HepG2 (cell line): Measurements from ENCODE around the gene PLRG1. TPM values are rescaled to one million over a fixed set of nuclear protein-coding genes. Genes with fewer than 3 reads are reported as not detected.

Source experiments
- ATF7-NPFF ChIP-seq: sonication (generic); formaldehyde crosslinking; IDR thresholded peaks from 2 replicates; pipeline ENCODE4 v1.8.1; 2023; ENCODE audit warnings: mild to moderate bottlenecking, low read depth, missing genetic modification reagents, moderate library complexity
- ETV5 ChIP-seq: IDR thresholded peaks from 2 replicates; pipeline ENCODE4 v1.6.1; 2018; ENCODE audit warnings: missing biosample characterization, missing genetic modification reagents, inconsistent platforms, borderline replicate concordance
- GATAD1 ChIP-seq: IDR thresholded peaks from 2 replicates; pipeline ENCODE4 v1.6.1; 2016; ENCODE audit warnings: missing genetic modification reagents, missing compliant biosample characterization
- GATAD2A ChIP-seq: IDR thresholded peaks from 2 replicates; pipeline ENCODE4 v1.6.1; 2016
- HNRNPH1 ChIP-seq: fragments of 200-400 bp; formaldehyde crosslinking; optimal IDR thresholded peaks from 2 replicates; pipeline ENCODE3; 2017; ENCODE audit warnings: mild to moderate bottlenecking, low read depth, low read length
- JARID2 ChIP-seq: sonication (generic); formaldehyde crosslinking; IDR thresholded peaks from 2 replicates; pipeline ENCODE4 v1.8.1; 2023; ENCODE audit warnings: missing genetic modification reagents, inconsistent platforms; ENCODE audit not compliant: insufficient replicate concordance
- JUNB ChIP-seq: sonication (generic); formaldehyde crosslinking; IDR thresholded peaks from 2 replicates; pipeline ENCODE4 v1.8.0; 2022; ENCODE audit warnings: missing genetic modification reagents, mild to moderate bottlenecking, borderline replicate concordance
- REPIN1 ChIP-seq: sonication (generic); formaldehyde crosslinking; IDR thresholded peaks from 2 replicates; pipeline ENCODE4 v1.8.0; 2022; ENCODE audit warnings: missing genetic modification reagents, low read depth, mild to moderate bottlenecking, borderline replicate concordance
- RXRB ChIP-seq: IDR thresholded peaks from 2 replicates; pipeline ENCODE4 v1.6.1; 2016; ENCODE audit warnings: borderline replicate concordance, missing genetic modification reagents, missing compliant biosample characterization
- SIX4 ChIP-seq: sonication (generic); formaldehyde crosslinking; IDR thresholded peaks from 2 replicates; pipeline ENCODE4 v1.4.0; 2020; ENCODE audit warnings: missing genetic modification reagents
- ZNF432 ChIP-seq: sonication (generic); formaldehyde crosslinking; IDR thresholded peaks from 2 replicates; pipeline ENCODE4 v1.5.0; 2020; ENCODE audit warnings: missing genetic modification reagents, mild to moderate bottlenecking, borderline replicate concordance
- ZNF569 ChIP-seq: sonication (generic); formaldehyde crosslinking; IDR thresholded peaks from 2 replicates; pipeline ENCODE4 v1.5.0; 2020; ENCODE audit warnings: mild to moderate bottlenecking, missing genetic modification reagents, moderate library complexity, borderline replicate concordance
- polyA plus RNA-seq, 8 experiments: library from polyadenylated mRNA; depleted of rRNA in 3 of 8; stranded (reverse) in 7 of 8; unstranded in 1 of 8; fragments of >200 nt; fragmentation: Illumina TruSeq in 4 of 8; extraction: Trizol in 4 of 8; gene quantifications; 2 replicates each; pipeline versions ENCODE4 v1.2.1 to v1.2.3, GENCODE V29; 2011 to 2016; ENCODE audit warnings: low read depth in 4 of 8, missing spikeins in 1 of 8, mixed read lengths in 1 of 8; ENCODE audit not compliant: insufficient read depth in 1 of 8
- total RNA-seq, 5 experiments: library from RNA; depleted of rRNA; stranded (reverse); fragments of >200 nt; fragmentation: Illumina TruSeq; extraction: Trizol; gene quantifications; 2 replicates each; pipeline ENCODE4 v1.2.3, GENCODE V29; 2016; ENCODE audit warnings: low read depth in 1 of 5
- TF ChIP-seq, protein P1 (sequence below): sonication (generic); formaldehyde crosslinking; IDR thresholded peaks from 2 replicates; pipeline ENCODE4 v1.4.0; 2020; ENCODE audit warnings: low read depth, missing genetic modification reagents
- TF ChIP-seq, protein P2 (sequence below): IDR thresholded peaks from 2 replicates; pipeline ENCODE4 v1.6.1; 2016
- TF ChIP-seq, protein P3 (sequence below): sonication (generic); formaldehyde crosslinking; IDR thresholded peaks from 2 replicates; pipeline ENCODE4 v1.4.0; 2020; ENCODE audit warnings: missing genetic modification reagents, borderline replicate concordance
- TF ChIP-seq, protein P4 (sequence below): sonication (generic); formaldehyde crosslinking; IDR thresholded peaks from 2 replicates; pipeline ENCODE4 v1.5.1; 2020; ENCODE audit warnings: mild to moderate bottlenecking, moderate library complexity, missing genetic modification reagents
- TF ChIP-seq, protein P5 (sequence below): sonication (generic); formaldehyde crosslinking; IDR thresholded peaks from 2 replicates; pipeline ENCODE4 v1.8.1; 2023; ENCODE audit warnings: mild to moderate bottlenecking, inconsistent platforms, moderate library complexity, missing genetic modification reagents, borderline replicate concordance

PLRG1 gene
- total and polyA plus RNA-seq, 2 of the 13 experiments (the other 11 are each of a cell fraction or from before 2014, with no cell fraction given), result 77.3 to 110 TPM

DNA sequence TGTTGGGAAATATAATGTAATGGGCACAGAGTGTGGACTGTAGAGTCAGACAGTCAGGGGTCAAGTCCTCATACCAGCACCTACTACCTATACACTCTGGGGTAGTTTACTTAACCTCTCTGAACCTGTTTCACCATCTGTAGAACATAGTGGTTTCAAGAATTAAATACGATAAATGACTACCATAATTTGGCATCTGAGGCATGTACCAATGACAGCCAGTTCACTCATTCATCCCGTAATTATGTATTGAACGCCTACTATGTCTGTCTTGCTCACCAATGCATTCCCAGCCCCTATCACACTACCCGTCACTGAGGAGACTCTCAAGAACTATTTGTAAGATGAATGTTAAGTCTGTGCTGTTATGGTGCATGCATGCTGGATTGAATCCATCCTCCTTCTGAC, 10.6 kb upstream of the PLRG1 start (continued):
- TF ChIP-seq, protein P1, sequence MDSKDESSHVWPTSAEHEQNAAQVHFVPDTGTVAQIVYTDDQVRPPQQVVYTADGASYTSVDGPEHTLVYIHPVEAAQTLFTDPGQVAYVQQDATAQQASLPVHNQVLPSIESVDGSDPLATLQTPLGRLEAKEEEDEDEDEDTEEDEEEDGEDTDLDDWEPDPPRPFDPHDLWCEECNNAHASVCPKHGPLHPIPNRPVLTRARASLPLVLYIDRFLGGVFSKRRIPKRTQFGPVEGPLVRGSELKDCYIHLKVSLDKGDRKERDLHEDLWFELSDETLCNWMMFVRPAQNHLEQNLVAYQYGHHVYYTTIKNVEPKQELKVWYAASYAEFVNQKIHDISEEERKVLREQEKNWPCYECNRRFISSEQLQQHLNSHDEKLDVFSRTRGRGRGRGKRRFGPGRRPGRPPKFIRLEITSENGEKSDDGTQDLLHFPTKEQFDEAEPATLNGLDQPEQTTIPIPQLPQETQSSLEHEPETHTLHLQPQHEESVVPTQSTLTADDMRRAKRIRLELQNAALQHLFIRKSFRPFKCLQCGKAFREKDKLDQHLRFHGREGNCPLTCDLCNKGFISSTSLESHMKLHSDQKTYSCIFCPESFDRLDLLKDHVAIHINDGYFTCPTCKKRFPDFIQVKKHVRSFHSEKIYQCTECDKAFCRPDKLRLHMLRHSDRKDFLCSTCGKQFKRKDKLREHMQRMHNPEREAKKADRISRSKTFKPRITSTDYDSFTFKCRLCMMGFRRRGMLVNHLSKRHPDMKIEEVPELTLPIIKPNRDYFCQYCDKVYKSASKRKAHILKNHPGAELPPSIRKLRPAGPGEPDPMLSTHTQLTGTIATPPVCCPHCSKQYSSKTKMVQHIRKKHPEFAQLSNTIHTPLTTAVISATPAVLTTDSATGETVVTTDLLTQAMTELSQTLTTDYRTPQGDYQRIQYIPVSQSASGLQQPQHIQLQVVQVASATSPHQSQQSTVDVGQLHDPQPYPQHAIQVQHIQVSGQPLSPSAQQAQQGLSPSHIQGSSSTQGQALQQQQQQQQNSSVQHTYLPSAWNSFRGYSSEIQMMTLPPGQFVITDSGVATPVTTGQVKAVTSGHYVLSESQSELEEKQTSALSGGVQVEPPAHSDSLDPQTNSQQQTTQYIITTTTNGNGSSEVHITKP, result 0 out of 2 replicates have a peak, but pooled peaks have one; percentile 36
- TF ChIP-seq ZNF569 (CRISPR knock-in tag), result no peak
- TF ChIP-seq, protein P2, sequence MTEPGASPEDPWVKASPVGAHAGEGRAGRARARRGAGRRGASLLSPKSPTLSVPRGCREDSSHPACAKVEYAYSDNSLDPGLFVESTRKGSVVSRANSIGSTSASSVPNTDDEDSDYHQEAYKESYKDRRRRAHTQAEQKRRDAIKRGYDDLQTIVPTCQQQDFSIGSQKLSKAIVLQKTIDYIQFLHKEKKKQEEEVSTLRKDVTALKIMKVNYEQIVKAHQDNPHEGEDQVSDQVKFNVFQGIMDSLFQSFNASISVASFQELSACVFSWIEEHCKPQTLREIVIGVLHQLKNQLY (CRISPR knock-in tag), result no peak
- no peak for TF ChIP-seq HNRNPH1
- peak; percentile 76 for TF ChIP-seq GATAD2A (CRISPR knock-in tag)
- TF ChIP-seq GATAD1, result peak; percentile 14; the same call in 1 of the 2 replicates
- TF ChIP-seq JARID2 (CRISPR knock-in tag), result no peak
- TF ChIP-seq JUNB (CRISPR knock-in tag), result peak; percentile 78; the same call in 1 of the 2 replicates
- no peak for TF ChIP-seq ZNF432 (CRISPR knock-in tag)
- TF ChIP-seq, protein P3, sequence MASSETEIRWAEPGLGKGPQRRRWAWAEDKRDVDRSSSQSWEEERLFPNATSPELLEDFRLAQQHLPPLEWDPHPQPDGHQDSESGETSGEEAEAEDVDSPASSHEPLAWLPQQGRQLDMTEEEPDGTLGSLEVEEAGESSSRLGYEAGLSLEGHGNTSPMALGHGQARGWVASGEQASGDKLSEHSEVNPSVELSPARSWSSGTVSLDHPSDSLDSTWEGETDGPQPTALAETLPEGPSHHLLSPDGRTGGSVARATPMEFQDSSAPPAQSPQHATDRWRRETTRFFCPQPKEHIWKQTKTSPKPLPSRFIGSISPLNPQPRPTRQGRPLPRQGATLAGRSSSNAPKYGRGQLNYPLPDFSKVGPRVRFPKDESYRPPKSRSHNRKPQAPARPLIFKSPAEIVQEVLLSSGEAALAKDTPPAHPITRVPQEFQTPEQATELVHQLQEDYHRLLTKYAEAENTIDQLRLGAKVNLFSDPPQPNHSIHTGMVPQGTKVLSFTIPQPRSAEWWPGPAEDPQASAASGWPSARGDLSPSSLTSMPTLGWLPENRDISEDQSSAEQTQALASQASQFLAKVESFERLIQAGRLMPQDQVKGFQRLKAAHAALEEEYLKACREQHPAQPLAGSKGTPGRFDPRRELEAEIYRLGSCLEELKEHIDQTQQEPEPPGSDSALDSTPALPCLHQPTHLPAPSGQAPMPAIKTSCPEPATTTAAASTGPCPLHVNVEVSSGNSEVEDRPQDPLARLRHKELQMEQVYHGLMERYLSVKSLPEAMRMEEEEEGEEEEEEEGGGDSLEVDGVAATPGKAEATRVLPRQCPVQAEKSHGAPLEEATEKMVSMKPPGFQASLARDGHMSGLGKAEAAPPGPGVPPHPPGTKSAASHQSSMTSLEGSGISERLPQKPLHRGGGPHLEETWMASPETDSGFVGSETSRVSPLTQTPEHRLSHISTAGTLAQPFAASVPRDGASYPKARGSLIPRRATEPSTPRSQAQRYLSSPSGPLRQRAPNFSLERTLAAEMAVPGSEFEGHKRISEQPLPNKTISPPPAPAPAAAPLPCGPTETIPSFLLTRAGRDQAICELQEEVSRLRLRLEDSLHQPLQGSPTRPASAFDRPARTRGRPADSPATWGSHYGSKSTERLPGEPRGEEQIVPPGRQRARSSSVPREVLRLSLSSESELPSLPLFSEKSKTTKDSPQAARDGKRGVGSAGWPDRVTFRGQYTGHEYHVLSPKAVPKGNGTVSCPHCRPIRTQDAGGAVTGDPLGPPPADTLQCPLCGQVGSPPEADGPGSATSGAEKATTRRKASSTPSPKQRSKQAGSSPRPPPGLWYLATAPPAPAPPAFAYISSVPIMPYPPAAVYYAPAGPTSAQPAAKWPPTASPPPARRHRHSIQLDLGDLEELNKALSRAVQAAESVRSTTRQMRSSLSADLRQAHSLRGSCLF (CRISPR knock-in tag), result no peak
- TF ChIP-seq, protein P4, sequence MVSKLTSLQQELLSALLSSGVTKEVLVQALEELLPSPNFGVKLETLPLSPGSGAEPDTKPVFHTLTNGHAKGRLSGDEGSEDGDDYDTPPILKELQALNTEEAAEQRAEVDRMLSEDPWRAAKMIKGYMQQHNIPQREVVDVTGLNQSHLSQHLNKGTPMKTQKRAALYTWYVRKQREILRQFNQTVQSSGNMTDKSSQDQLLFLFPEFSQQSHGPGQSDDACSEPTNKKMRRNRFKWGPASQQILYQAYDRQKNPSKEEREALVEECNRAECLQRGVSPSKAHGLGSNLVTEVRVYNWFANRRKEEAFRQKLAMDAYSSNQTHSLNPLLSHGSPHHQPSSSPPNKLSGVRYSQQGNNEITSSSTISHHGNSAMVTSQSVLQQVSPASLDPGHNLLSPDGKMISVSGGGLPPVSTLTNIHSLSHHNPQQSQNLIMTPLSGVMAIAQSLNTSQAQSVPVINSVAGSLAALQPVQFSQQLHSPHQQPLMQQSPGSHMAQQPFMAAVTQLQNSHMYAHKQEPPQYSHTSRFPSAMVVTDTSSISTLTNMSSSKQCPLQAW (CRISPR knock-in tag), result no peak
- TF ChIP-seq ETV5 (CRISPR knock-in tag), result no peak; the same call in 1 of the 2 replicates
- no peak for TF ChIP-seq REPIN1 (CRISPR knock-in tag)
- peak; percentile 84 for TF ChIP-seq RXRB (CRISPR knock-in tag)
- no peak for TF ChIP-seq ATF7-NPFF (CRISPR knock-in tag)
- TF ChIP-seq SIX4 (CRISPR knock-in tag), result no peak
- TF ChIP-seq, protein P5, sequence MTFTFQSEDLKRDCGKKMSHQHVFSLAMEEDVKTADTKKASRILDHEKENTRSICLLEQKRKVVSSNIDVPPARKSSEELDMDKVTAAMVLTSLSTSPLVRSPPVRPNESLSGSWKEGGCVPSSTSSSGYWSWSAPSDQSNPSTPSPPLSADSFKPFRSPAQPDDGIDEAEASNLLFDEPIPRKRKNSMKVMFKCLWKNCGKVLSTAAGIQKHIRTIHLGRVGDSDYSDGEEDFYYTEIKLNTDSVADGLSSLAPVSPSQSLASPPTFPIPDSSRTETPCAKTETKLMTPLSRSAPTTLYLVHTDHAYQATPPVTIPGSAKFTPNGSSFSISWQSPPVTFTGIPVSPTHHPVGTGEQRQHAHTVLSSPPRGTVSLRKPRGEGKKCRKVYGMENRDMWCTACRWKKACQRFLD (CRISPR knock-in tag), result no peak
